GM18498 (cell line): Measurements from ENCODE around the gene SPATA13.
"Not testable (repeated sequence)": the region's sequence is repeated elsewhere in the genome, so short reads cannot be mapped to it uniquely, and the experiment has no call there.

ENCODE experiments used
- ATAC-seq: cut with Tn5 transposase; IDR thresholded peaks from one replicate; pipeline ENCODE4 v1.9.1; 2021; ENCODE audit warnings: mild to moderate bottlenecking, moderate library complexity; ENCODE audit not compliant: unreplicated experiment

Gene SPATA13

GRCh38 chr13:24160458-24161009 lies at the start of gene SPATA13:
TSS of gene SPATA13 (plus strand) at chr13:24160720. CDS start at chr13:24222930, 62,210 bp downstream.
- peak; percentile 84 for ATAC-seq

- ATAC-seq: no peak
These were observed 47.7 kb upstream of the SPATA13 start for GRCh38 chr13:24112791-24113190.

- no peak for ATAC-seq
These were observed 44.8 kb upstream of the SPATA13 start for GRCh38 chr13:24115671-24116070.

GRCh38 chr13:24116131-24116530 lies 44.4 kb upstream of the SPATA13 start:
- ATAC-seq: no peak

- no peak for ATAC-seq
These were observed 41.9 kb upstream of the SPATA13 start for GRCh38 chr13:24118576-24118975.

- no peak for ATAC-seq
These were observed 40.7 kb upstream of the SPATA13 start for GRCh38 chr13:24119626-24120508.

GRCh38 chr13:24122045-24122444 lies 38.5 kb upstream of the SPATA13 start:
- not testable (repeated sequence) for ATAC-seq

- no peak for ATAC-seq
These were observed 38.0 kb upstream of the SPATA13 start for GRCh38 chr13:24122569-24122968.

GRCh38 chr13:24123761-24124160 lies 36.8 kb upstream of the SPATA13 start:
- ATAC-seq: no peak

GRCh38 chr13:24124789-24125476 lies 35.6 kb upstream of the SPATA13 start:
- peak; percentile 89 for ATAC-seq

GRCh38 chr13:24127116-24127631 lies 33.3 kb upstream of the SPATA13 start:
- ATAC-seq: peak; percentile 59

- ATAC-seq: no peak
These were observed 32.4 kb upstream of the SPATA13 start for GRCh38 chr13:24128112-24128511.

- no peak for ATAC-seq
These were observed 31.6 kb upstream of the SPATA13 start for GRCh38 chr13:24128962-24129361.

GRCh38 chr13:24129914-24130774 lies 30.4 kb upstream of the SPATA13 start:
- ATAC-seq: no peak

- no peak for ATAC-seq
These were observed 28.8 kb upstream of the SPATA13 start for GRCh38 chr13:24131749-24132148.

GRCh38 chr13:24133021-24133795 lies 27.3 kb upstream of the SPATA13 start:
- ATAC-seq: no peak

GRCh38 chr13:24134231-24134630 lies 26.3 kb upstream of the SPATA13 start:
- ATAC-seq: no peak

- no peak for ATAC-seq
These were observed 25.8 kb upstream of the SPATA13 start for GRCh38 chr13:24134757-24135156.

- no peak for ATAC-seq
These were observed 24.7 kb upstream of the SPATA13 start for GRCh38 chr13:24135674-24136300.
